Fibroblast of peridontal ligament (primary cell): ENCODE data around the gene ZNF573.

Experiments used
- DNase-seq: peaks from one replicate; pipeline ENCODE4 v3.0.0-alpha.2; 2010; ENCODE audit errors: extremely low read depth

Gene ZNF573

GRCh38 chr19:37695144-37695899 lies 84.1 kb downstream of the ZNF573 start:
- no peak for DNase-seq

GRCh38 chr19:37692956-37693620 lies 86.3 kb downstream of the ZNF573 start:
- no peak for DNase-seq

GRCh38 chr19:37691881-37692504 lies 87.4 kb downstream of the ZNF573 start:
- DNase-seq = peak; percentile 84
